Femur (tissue), 1 donor: ENCODE measurements around the gene CAPN10.
A peak's percentile ranks its signal among the peaks of the same experiment; 100 is the strongest.
"Not testable (repeated sequence)": the region's sequence is repeated elsewhere in the genome, so short reads cannot be mapped to it uniquely, and the experiment has no call there.

ENCODE experiments used
- DNase-seq: peaks from one replicate; pipeline ENCODE4 v3.0.0-alpha.2; 2017

CAPN10 gene

GRCh38 chr2:240586198-240586918 lies at the start of gene CAPN10:
CAPN10 (plus strand) TSS chr2:240586734; CDS start chr2:240586912, 178 bp downstream.
- peak; percentile 98 for DNase-seq

- no peak for DNase-seq
Observed at GRCh38 chr2:240538031-240538780, 48.3 kb upstream of the CAPN10 start.

GRCh38 chr2:240539101-240539500 lies 47.4 kb upstream of the CAPN10 start:
- not testable (repeated sequence) for DNase-seq

GRCh38 chr2:240539906-240540305 lies 46.6 kb upstream of the CAPN10 start:
- no peak for DNase-seq

- no peak for DNase-seq
Observed at GRCh38 chr2:240551288-240551687, 35.2 kb upstream of the CAPN10 start.

GRCh38 chr2:240551811-240552210 lies 34.7 kb upstream of the CAPN10 start:
- no peak for DNase-seq

- no peak for DNase-seq
Observed at GRCh38 chr2:240553956-240554480, 32.5 kb upstream of the CAPN10 start.

GRCh38 chr2:240554767-240555493 lies 31.6 kb upstream of the CAPN10 start:
- DNase-seq: no peak

- no peak for DNase-seq
Observed at GRCh38 chr2:240555541-240556250, 30.8 kb upstream of the CAPN10 start.

- DNase-seq: peak; percentile 50
Observed at GRCh38 chr2:240556553-240557100, 29.9 kb upstream of the CAPN10 start.

- DNase-seq: no peak
Observed at GRCh38 chr2:240557101-240557751, 29.3 kb upstream of the CAPN10 start.

GRCh38 chr2:240557808-240558207 lies 28.7 kb upstream of the CAPN10 start, which contains the start of gene ANKMY1:
ANKMY1 (minus strand) TSS chr2:240557988; CDS start chr2:240557335, 653 bp downstream.
- DNase-seq: peak; percentile 82

GRCh38 chr2:240558236-240558761 lies 28.2 kb upstream of the CAPN10 start:
- DNase-seq: peak; percentile 25

GRCh38 chr2:240559286-240559685 lies 27.2 kb upstream of the CAPN10 start:
- no peak for DNase-seq

- peak; percentile 92 for DNase-seq
Observed at GRCh38 chr2:240560084-240560479, 26.5 kb upstream of the CAPN10 start, which contains the start of gene DUSP28. DUSP28 (plus strand) TSS chr2:240560357; CDS start chr2:240560685, 328 bp downstream.

- DNase-seq: peak; percentile 100
Observed at GRCh38 chr2:240560480-240561324, 25.8 kb upstream of the CAPN10 start.

- DNase-seq: peak; percentile 11
Observed at GRCh38 chr2:240561325-240561971, 25.1 kb upstream of the CAPN10 start.

- peak; percentile 10 for DNase-seq
Observed at GRCh38 chr2:240563231-240563630, 23.3 kb upstream of the CAPN10 start.

GRCh38 chr2:240563951-240564560 lies 22.5 kb upstream of the CAPN10 start:
- peak; percentile 11 for DNase-seq
